ENCODE results near the gene SARDH.

Gene SARDH

GRCh38 chr9:133714606-133715294, 23.4 kb downstream of the SARDH start:
- Histone ChIP-seq H3K9ac (ENCODE audit: low read length) (no peak overlapping the region), H3K9me3 (ENCODE audit: low read length) (no peaks in the 10 kb centered on the region), H3K36me3 (ENCODE audit: insufficient read depth, low read length) (no peaks in the 10 kb centered on the region), H3K27me3 (ENCODE audit: control insufficient read depth in 1 of 2, insufficient read depth in 2 of 2, low read length in 2 of 2) (peaks cover 0 to 5% of the 10 kb centered on the region in 2 donors), H3K27ac (ENCODE audit: low read depth, low read length) (no peak overlapping the region), H3K4me3 (ENCODE audit: low read depth in 1 of 2, low read length in 2 of 2) (no peak overlapping the region), H3K4me1 (ENCODE audit: insufficient read depth, low read length) (no peaks in the 10 kb centered on the region)

- Histone ChIP-seq H3K27me3 (ENCODE audit: control insufficient read depth in 1 of 2, insufficient read depth in 2 of 2, low read length in 2 of 2) (peaks cover 0 to 5% of the 10 kb centered on the region in 2 donors), H3K36me3 (ENCODE audit: insufficient read depth, low read length) (no peaks in the 10 kb centered on the region), H3K27ac (ENCODE audit: low read depth, low read length) (no peak overlapping the region), H3K9me3 (ENCODE audit: low read length) (no peaks in the 10 kb centered on the region), H3K4me1 (ENCODE audit: insufficient read depth, low read length) (no peaks in the 10 kb centered on the region), H3K9ac (ENCODE audit: low read length) (no peak overlapping the region), H3K4me3 (ENCODE audit: low read depth in 1 of 2, low read length in 2 of 2) (no peak overlapping the region)
Observed at GRCh38 chr9:133713960-133714495, 24.1 kb downstream of the SARDH start.

DNA sequence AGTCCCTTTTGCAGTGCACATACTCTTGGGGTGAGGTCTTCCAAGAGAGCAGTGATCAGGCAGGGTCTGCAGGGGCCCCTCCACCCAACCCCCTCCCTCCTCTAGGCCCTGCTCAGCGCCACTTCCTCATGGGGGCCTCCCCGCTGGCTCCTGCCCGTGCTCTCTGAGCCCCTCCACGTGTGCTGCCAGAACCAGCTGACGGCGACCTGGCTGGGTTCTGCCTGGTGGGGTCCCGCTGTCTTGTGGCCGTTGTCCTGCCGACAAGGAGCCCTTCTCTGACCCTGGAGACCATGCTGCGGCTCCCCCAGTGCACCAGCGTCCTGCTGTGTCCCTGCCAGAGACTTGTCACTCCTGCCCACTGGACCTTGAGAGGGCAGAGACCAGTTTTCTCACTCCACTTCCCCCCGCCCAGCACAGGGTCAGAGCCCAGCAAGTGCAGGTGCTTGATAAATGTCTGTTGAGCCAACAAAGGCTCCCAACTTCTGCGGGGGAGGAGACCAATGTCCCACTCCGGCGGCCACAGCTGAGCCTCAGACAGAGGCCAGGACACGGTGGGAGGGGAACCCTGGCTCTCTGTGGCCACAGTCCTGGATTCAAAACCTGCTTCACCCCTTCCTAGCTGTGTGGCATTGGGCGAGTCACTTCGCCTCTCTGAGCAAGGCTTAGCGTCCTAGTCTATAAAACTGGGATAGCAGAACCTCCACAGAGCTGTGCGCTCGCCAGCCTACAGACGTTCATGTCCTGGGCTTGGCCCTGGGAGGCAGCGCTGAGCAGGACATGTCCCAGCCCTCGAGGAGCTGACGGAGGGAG, 24.8 kb downstream of the SARDH start:
- Histone ChIP-seq H3K27me3 (ENCODE audit: control insufficient read depth in 1 of 2, insufficient read depth in 2 of 2, low read length in 2 of 2) (peaks cover 0 to 5% of the 10 kb centered on the region in 2 donors), H3K9ac (ENCODE audit: low read length) (no peak overlapping the region), H3K36me3 (ENCODE audit: insufficient read depth, low read length) (no peaks in the 10 kb centered on the region), H3K4me1 (ENCODE audit: insufficient read depth, low read length) (no peaks in the 10 kb centered on the region), H3K4me3 (ENCODE audit: low read depth in 1 of 2, low read length in 2 of 2) (no peak overlapping the region), H3K9me3 (ENCODE audit: low read length) (no peaks in the 10 kb centered on the region), H3K27ac (ENCODE audit: low read depth, low read length) (no peak overlapping the region)

GRCh38 chr9:133712221-133713100, 25.7 kb downstream of the SARDH start:
- no peaks in the 10 kb centered on the region for H3K9me3 ChIP-seq (ENCODE audit: low read length)
- H3K27ac ChIP-seq (ENCODE audit: low read depth, low read length), result no peak overlapping the region
- H3K9ac ChIP-seq (ENCODE audit: low read length), result no peak overlapping the region
- no peak overlapping the region for H3K4me3 ChIP-seq (ENCODE audit: low read depth in 1 of 2, low read length in 2 of 2)
- H3K27me3 ChIP-seq (ENCODE audit: control insufficient read depth in 1 of 2, insufficient read depth in 2 of 2, low read length in 2 of 2), result peaks cover 0 to 5% of the 10 kb centered on the region in 2 donors
- no peaks in the 10 kb centered on the region for H3K4me1 ChIP-seq (ENCODE audit: insufficient read depth, low read length)
- no peaks in the 10 kb centered on the region for H3K36me3 ChIP-seq (ENCODE audit: insufficient read depth, low read length)

GRCh38 chr9:133711428-133712220, 26.5 kb downstream of the SARDH start:
- H3K4me3 ChIP-seq (ENCODE audit: low read depth in 1 of 2, low read length in 2 of 2), result no peak overlapping the region
- no peak overlapping the region for H3K27ac ChIP-seq (ENCODE audit: low read depth, low read length)
- peaks cover 0 to 5% of the 10 kb centered on the region in 2 donors for H3K27me3 ChIP-seq (ENCODE audit: control insufficient read depth in 1 of 2, insufficient read depth in 2 of 2, low read length in 2 of 2)
- no peaks in the 10 kb centered on the region for H3K4me1 ChIP-seq (ENCODE audit: insufficient read depth, low read length)
- H3K9me3 ChIP-seq (ENCODE audit: low read length), result no peaks in the 10 kb centered on the region
- no peak overlapping the region for H3K9ac ChIP-seq (ENCODE audit: low read length)
- no peaks in the 10 kb centered on the region for H3K36me3 ChIP-seq (ENCODE audit: insufficient read depth, low read length)

DNA sequence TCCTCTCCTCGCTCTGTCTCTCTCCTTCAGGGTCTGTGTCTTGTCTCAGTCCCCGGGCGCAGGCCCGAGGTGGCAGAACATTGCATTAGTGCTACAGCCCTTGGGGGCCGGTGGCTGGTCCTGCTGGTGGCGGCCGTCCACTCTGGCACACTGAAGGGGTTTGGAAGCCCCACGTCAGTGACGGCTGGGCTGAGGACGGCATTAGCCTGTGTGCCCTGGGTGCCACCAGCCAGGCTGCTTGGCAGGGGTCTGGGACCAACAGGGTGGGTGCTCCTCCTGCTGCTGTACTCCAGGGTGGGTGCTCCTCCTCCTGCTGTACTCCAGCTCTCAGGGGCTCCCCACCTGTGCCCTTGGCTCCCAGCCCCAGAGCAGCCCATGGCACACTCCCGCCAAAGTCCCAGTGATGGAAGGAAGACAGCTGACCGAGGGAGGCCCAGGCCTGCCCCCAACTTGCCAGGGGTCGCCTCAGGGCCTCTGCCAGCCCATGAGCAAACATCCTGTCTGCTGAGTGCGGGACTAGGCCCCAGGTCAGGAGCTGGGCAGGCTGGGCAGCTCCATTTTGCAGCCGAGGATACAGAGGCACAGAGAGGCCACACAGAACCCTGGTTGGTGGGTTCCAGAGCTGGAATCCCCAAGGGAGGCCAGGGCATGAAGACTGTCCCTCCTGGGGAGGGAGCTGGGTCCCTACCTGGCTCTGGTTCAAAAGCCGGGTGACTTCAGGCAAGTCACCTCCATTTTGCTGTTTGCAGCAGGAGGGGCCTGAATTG, 27.3 kb downstream of the SARDH start:
- H3K4me3 ChIP-seq (ENCODE audit: low read depth in 1 of 2, low read length in 2 of 2), result no peak overlapping the region
- H3K27me3 ChIP-seq (ENCODE audit: control insufficient read depth in 1 of 2, insufficient read depth in 2 of 2, low read length in 2 of 2), result peaks cover 0 to 3% of the 10 kb centered on the region in 2 donors
- no peaks in the 10 kb centered on the region for H3K9me3 ChIP-seq (ENCODE audit: low read length)
- H3K9ac ChIP-seq (ENCODE audit: low read length), result no peak overlapping the region
- no peaks in the 10 kb centered on the region for H3K36me3 ChIP-seq (ENCODE audit: insufficient read depth, low read length)
- no peak overlapping the region for H3K27ac ChIP-seq (ENCODE audit: low read depth, low read length)
- no peaks in the 10 kb centered on the region for H3K4me1 ChIP-seq (ENCODE audit: insufficient read depth, low read length)

GRCh38 chr9:133709691-133710571, 28.2 kb downstream of the SARDH start:
- H3K4me1 ChIP-seq (ENCODE audit: insufficient read depth, low read length), result no peaks in the 10 kb centered on the region
- no peaks in the 10 kb centered on the region for H3K9me3 ChIP-seq (ENCODE audit: low read length)
- no peaks in the 10 kb centered on the region for H3K27me3 ChIP-seq (ENCODE audit: control insufficient read depth in 1 of 2, insufficient read depth in 2 of 2, low read length in 2 of 2)
- no peak overlapping the region for H3K9ac ChIP-seq (ENCODE audit: low read length)
- H3K27ac ChIP-seq (ENCODE audit: low read depth, low read length), result no peak overlapping the region
- no peak overlapping the region for H3K4me3 ChIP-seq (ENCODE audit: low read depth in 1 of 2, low read length in 2 of 2)
- H3K36me3 ChIP-seq (ENCODE audit: insufficient read depth, low read length), result no peaks in the 10 kb centered on the region

- Histone ChIP-seq H3K4me1 (ENCODE audit: insufficient read depth, low read length) (no peaks in the 10 kb centered on the region), H3K27ac (ENCODE audit: low read depth, low read length) (no peak overlapping the region)
Observed at GRCh38 chr9:133709015-133709611, 29.0 kb downstream of the SARDH start.

GRCh38 chr9:133708246-133709014, 29.7 kb downstream of the SARDH start:
- no peak overlapping the region for H3K9ac ChIP-seq (ENCODE audit: low read length)
- no peak overlapping the region for H3K4me3 ChIP-seq (ENCODE audit: low read depth in 1 of 2, low read length in 2 of 2)
- no peaks in the 10 kb centered on the region for H3K36me3 ChIP-seq (ENCODE audit: insufficient read depth, low read length)
- H3K4me1 ChIP-seq (ENCODE audit: insufficient read depth, low read length), result no peaks in the 10 kb centered on the region
- H3K9me3 ChIP-seq (ENCODE audit: low read length), result no peaks in the 10 kb centered on the region
- no peaks in the 10 kb centered on the region for H3K27me3 ChIP-seq (ENCODE audit: control insufficient read depth in 1 of 2, insufficient read depth in 2 of 2, low read length in 2 of 2)
- H3K27ac ChIP-seq (ENCODE audit: low read depth, low read length), result no peak overlapping the region

More at GRCh38 chr9:133709015-133709611, 29.0 kb downstream of the SARDH start:
- Histone ChIP-seq H3K4me3 (ENCODE audit: low read depth in 1 of 2, low read length in 2 of 2) (no peak overlapping the region), H3K9ac (ENCODE audit: low read length) (no peak overlapping the region), H3K9me3 (ENCODE audit: low read length) (no peaks in the 10 kb centered on the region), H3K36me3 (ENCODE audit: insufficient read depth, low read length) (no peaks in the 10 kb centered on the region), H3K27me3 (ENCODE audit: control insufficient read depth in 1 of 2, insufficient read depth in 2 of 2, low read length in 2 of 2) (no peaks in the 10 kb centered on the region)
